Right lobe of liver (tissue), 4 donors: ENCODE results near the gene DEFB108B.
"Not testable (repeated sequence)": the region's sequence is repeated elsewhere in the genome, so short reads cannot be mapped to it uniquely, and the experiment has no call there.

ENCODE experiments used
- CTCF ChIP-seq, 4 donors: fragments of 200-600 bp in 3 of 4; fragments of 450-650 bp in 1 of 4; IDR thresholded peaks; one replicate each; pipeline versions ENCODE4 v1.5.1 to v1.8.0; 2016 to 2022; ENCODE audit warnings: antibody characterized with exemption in 4 of 4, mild to moderate bottlenecking in 2 of 4
- POLR2A ChIP-seq: fragments of 450-650 bp; IDR thresholded peaks from one replicate; pipeline ENCODE4 v1.6.1; 2017; ENCODE audit warnings: antibody characterized with exemption, mild to moderate bottlenecking
- donor health status: DM: no; HTN: no; CAD: no.
- donor health status: DM: no; HTN: no; CAD: no.
- donor health status: DM: no; HTN: yes; CAD: no.

GRCh38 chr11:71794386-71795040, 38.5 kb upstream of the DEFB108B start:
- not testable (repeated sequence) for TF ChIP-seq CTCF (IDR thresholded peaks at IDR 0.05); POLR2A
